Right lobe of liver (tissue), 4 donors: ENCODE results near the gene GRID1.

Source experiments
- POLR2A ChIP-seq: fragments of 450-650 bp; IDR thresholded peaks from one replicate; pipeline ENCODE4 v1.6.1; 2017; ENCODE audit warnings: antibody characterized with exemption, mild to moderate bottlenecking
- TF ChIP-seq, protein P1 (sequence below), 4 donors: fragments of 200-600 bp in 3 of 4; fragments of 450-650 bp in 1 of 4; IDR thresholded peaks; one replicate each; pipeline versions ENCODE4 v1.5.1 to v1.8.0; 2016 to 2022; ENCODE audit warnings: antibody characterized with exemption in 4 of 4, mild to moderate bottlenecking in 2 of 4
- donor health status: DM: no; HTN: no; CAD: no.
- donor health status: DM: no; HTN: no; CAD: no.
- donor health status: DM: no; HTN: yes; CAD: no.

- TF ChIP-seq, protein P1, sequence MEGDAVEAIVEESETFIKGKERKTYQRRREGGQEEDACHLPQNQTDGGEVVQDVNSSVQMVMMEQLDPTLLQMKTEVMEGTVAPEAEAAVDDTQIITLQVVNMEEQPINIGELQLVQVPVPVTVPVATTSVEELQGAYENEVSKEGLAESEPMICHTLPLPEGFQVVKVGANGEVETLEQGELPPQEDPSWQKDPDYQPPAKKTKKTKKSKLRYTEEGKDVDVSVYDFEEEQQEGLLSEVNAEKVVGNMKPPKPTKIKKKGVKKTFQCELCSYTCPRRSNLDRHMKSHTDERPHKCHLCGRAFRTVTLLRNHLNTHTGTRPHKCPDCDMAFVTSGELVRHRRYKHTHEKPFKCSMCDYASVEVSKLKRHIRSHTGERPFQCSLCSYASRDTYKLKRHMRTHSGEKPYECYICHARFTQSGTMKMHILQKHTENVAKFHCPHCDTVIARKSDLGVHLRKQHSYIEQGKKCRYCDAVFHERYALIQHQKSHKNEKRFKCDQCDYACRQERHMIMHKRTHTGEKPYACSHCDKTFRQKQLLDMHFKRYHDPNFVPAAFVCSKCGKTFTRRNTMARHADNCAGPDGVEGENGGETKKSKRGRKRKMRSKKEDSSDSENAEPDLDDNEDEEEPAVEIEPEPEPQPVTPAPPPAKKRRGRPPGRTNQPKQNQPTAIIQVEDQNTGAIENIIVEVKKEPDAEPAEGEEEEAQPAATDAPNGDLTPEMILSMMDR (IDR thresholded peaks at IDR 0.05) = no peak
- TF ChIP-seq POLR2A = no peak
Observed at GRCh38 chr10:86403183-86403797, 36.7 kb upstream of the GRID1 start.
